GM19023 (cell line): Measurements from ENCODE around the gene CHST11.
"Not testable (repeated sequence)": the region's sequence is repeated elsewhere in the genome, so short reads cannot be mapped to it uniquely, and the experiment has no call there.

Experiments
- ATAC-seq: cut with Tn5 transposase; IDR thresholded peaks from one replicate; pipeline ENCODE4 v1.9.1; 2021; ENCODE audit warnings: mild to moderate bottlenecking, moderate library complexity; ENCODE audit not compliant: unreplicated experiment

Gene CHST11

GRCh38 chr12:104522985-104523722 is 66.4 kb downstream of the CHST11 start:
- no peak for ATAC-seq

GRCh38 chr12:104524034-104524832 is 67.5 kb downstream of the CHST11 start:
- ATAC-seq, result no peak

GRCh38 chr12:104526320-104526719 is 69.6 kb downstream of the CHST11 start:
- ATAC-seq, result no peak

- ATAC-seq, result no peak
Measured at GRCh38 chr12:104526751-104527150, 70.0 kb downstream of the CHST11 start.

GRCh38 chr12:104527653-104528052 is 70.9 kb downstream of the CHST11 start:
- not testable (repeated sequence) for ATAC-seq

GRCh38 chr12:104529130-104529874 is 72.6 kb downstream of the CHST11 start:
- no peak for ATAC-seq

GRCh38 chr12:104532636-104533035 is 75.9 kb downstream of the CHST11 start:
- no peak for ATAC-seq

- no peak for ATAC-seq
Measured at GRCh38 chr12:104533134-104533533, 76.4 kb downstream of the CHST11 start.

GRCh38 chr12:104534162-104534856 is 77.6 kb downstream of the CHST11 start:
- ATAC-seq, result no peak

- no peak for ATAC-seq
Measured at GRCh38 chr12:104534857-104535248, 78.1 kb downstream of the CHST11 start.

- ATAC-seq, result no peak
Measured at GRCh38 chr12:104535369-104535768, 78.6 kb downstream of the CHST11 start.

- ATAC-seq, result no peak
Measured at GRCh38 chr12:104536841-104537240, 80.1 kb downstream of the CHST11 start.

GRCh38 chr12:104538056-104538455 is 81.3 kb downstream of the CHST11 start:
- ATAC-seq, result no peak

- no peak for ATAC-seq
Measured at GRCh38 chr12:104538891-104539462, 82.2 kb downstream of the CHST11 start.

GRCh38 chr12:104544836-104545235 is 88.1 kb downstream of the CHST11 start:
- no peak for ATAC-seq

GRCh38 chr12:104546575-104546974 is 89.8 kb downstream of the CHST11 start:
- no peak for ATAC-seq

- no peak for ATAC-seq
Measured at GRCh38 chr12:104547235-104547634, 90.5 kb downstream of the CHST11 start.

GRCh38 chr12:104549815-104550480 is 93.2 kb downstream of the CHST11 start:
- ATAC-seq, result no peak

GRCh38 chr12:104551313-104551931 is 94.7 kb downstream of the CHST11 start:
- no peak for ATAC-seq

- no peak for ATAC-seq
Measured at GRCh38 chr12:104553421-104553820, 96.7 kb downstream of the CHST11 start.
